Measurements from ENCODE around the gene ZDHHC11. TPM values are rescaled to one million over a fixed set of nuclear protein-coding genes. Genes with fewer than 3 reads are reported as not detected.

The ZDHHC11 gene
- total and polyA plus RNA-seq, 2 experiments from 2014 or later: 8.0 to 29.1 TPM

GRCh38 chr5:756865-757345 lies 93.9 kb downstream of the ZDHHC11 start:
- Histone ChIP-seq H2AFZ (no peak overlapping the region), H3K79me2 (replicated peaks; ENCODE audit: insufficient read depth) (no peaks in the 10 kb centered on the region), H3K27me3 (ENCODE audit: insufficient read depth) (no peaks in the 10 kb centered on the region), H3K4me3 (no peak overlapping the region), H3K36me3 (ENCODE audit: insufficient read depth) (no peaks in the 10 kb centered on the region), H3K4me2 (no peak overlapping the region), H3K27ac (ENCODE audit: low read depth) (no peak overlapping the region), H3K4me1 (ENCODE audit: insufficient read depth) (no peaks in the 10 kb centered on the region), H4K20me1 (replicated peaks; ENCODE audit: insufficient read depth) (no peaks in the 10 kb centered on the region; the same call in 1 of the 2 replicates), H3F3A (replicated peaks; ENCODE audit: low read depth) (no peaks in the 10 kb centered on the region), H3K9me2 (ENCODE audit: insufficient read depth) (no peaks in the 10 kb centered on the region)
- no peak overlapping the region for H3K27ac Mint-ChIP-seq
- no peaks in the 10 kb centered on the region; the same call in 2 of the 3 replicates for H3K36me3 Mint-ChIP-seq (ENCODE audit: low read depth)
- H3K9me3 Mint-ChIP-seq: no peaks in the 10 kb centered on the region
- no peak overlapping the region for H3K4me3 Mint-ChIP-seq
- no peaks in the 10 kb centered on the region for H3K4me1 Mint-ChIP-seq
- peaks cover 18% of the 10 kb centered on the region for H3K27me3 Mint-ChIP-seq (ENCODE audit: insufficient read depth, low read depth, poor library complexity)
- ATAC-seq (no peak; the same call in 2 of the 3 replicates), DNase-seq (ENCODE audit: low spot score) (no peak)
- TF ChIP-seq ZNF331 (CRISPR knock-in tag; IDR thresholded peaks at IDR 0.05; ENCODE audit: low read depth) (no peak), ZNF114 (CRISPR knock-in tag; IDR thresholded peaks at IDR 0.05) (no peak), EZH2phosphoT487 (IDR thresholded peaks at IDR 0.05; ENCODE audit: unreplicated experiment) (no peak), NANOG (IDR thresholded peaks at IDR 0.05; ENCODE audit: borderline replicate concordance) (no peak), CTCF (conservative IDR thresholded peaks at IDR 0.05; ENCODE audit: low read depth in 2 of 2) (no peak), ETS1 (IDR thresholded peaks at IDR 0.05) (no peak), STAT1 (IDR thresholded peaks at IDR 0.05; ENCODE audit: unreplicated experiment) (no peak), ZNF462 (CRISPR knock-in tag; IDR thresholded peaks at IDR 0.05) (no peak), EZH2 (IDR thresholded peaks at IDR 0.05; ENCODE audit: low read depth, unreplicated experiment) (no peak), CREB1 (CRISPR knock-in tag; IDR thresholded peaks at IDR 0.05; ENCODE audit: low read depth) (no peak), REST (IDR thresholded peaks at IDR 0.05; ENCODE audit: unreplicated experiment) (no peak), POLR2AphosphoS5 (IDR thresholded peaks at IDR 0.05; ENCODE audit: low read depth) (no peak), JUNB (IDR thresholded peaks at IDR 0.05; ENCODE audit: unreplicated experiment) (no peak)
